HuH-7 (cell line): ENCODE measurements around the gene GDPD4.
A peak's percentile ranks its signal among the peaks of the same experiment; 100 is the strongest.

Source experiments
- DNase-seq: peaks from one replicate; pipeline ENCODE4 v3.0.0; 2011; ENCODE audit warnings: low spot score

GDPD4 gene

GRCh38 chr11:77189588-77190210 is 111.8 kb downstream of the GDPD4 start:
- DNase-seq = no peak

- no peak for DNase-seq
Measured at GRCh38 chr11:77188633-77189491, 112.6 kb downstream of the GDPD4 start.

GRCh38 chr11:77187776-77188632 is 113.5 kb downstream of the GDPD4 start:
- peak; percentile 95 for DNase-seq

- DNase-seq = no peak
Measured at GRCh38 chr11:77187111-77187750, 114.3 kb downstream of the GDPD4 start.

- no peak for DNase-seq
Measured at GRCh38 chr11:77186302-77186701, 115.2 kb downstream of the GDPD4 start.

- no peak for DNase-seq
Measured at GRCh38 chr11:77184136-77184860, 117.2 kb downstream of the GDPD4 start.

GRCh38 chr11:77183431-77183984 is 118.0 kb downstream of the GDPD4 start:
- no peak for DNase-seq

- DNase-seq = no peak
Measured at GRCh38 chr11:77182542-77183430, 118.7 kb downstream of the GDPD4 start.

GRCh38 chr11:77181799-77182541 is 119.5 kb downstream of the GDPD4 start:
- no peak for DNase-seq

- DNase-seq = no peak
Measured at GRCh38 chr11:77181226-77181625, 120.3 kb downstream of the GDPD4 start.

GRCh38 chr11:77180346-77180745 is 121.1 kb downstream of the GDPD4 start:
- no peak for DNase-seq

- no peak for DNase-seq
Measured at GRCh38 chr11:77179681-77180080, 121.8 kb downstream of the GDPD4 start.

- no peak for DNase-seq
Measured at GRCh38 chr11:77179048-77179447, 122.4 kb downstream of the GDPD4 start.

GRCh38 chr11:77178150-77178549 is 123.3 kb downstream of the GDPD4 start:
- DNase-seq = no peak

- no peak for DNase-seq
Measured at GRCh38 chr11:77176996-77177395, 124.5 kb downstream of the GDPD4 start.

GRCh38 chr11:77175869-77176539 is 125.5 kb downstream of the GDPD4 start:
- no peak for DNase-seq

- DNase-seq = no peak
Measured at GRCh38 chr11:77175021-77175842, 126.3 kb downstream of the GDPD4 start.

- no peak for DNase-seq
Measured at GRCh38 chr11:77174559-77174958, 126.9 kb downstream of the GDPD4 start.
